Gastroesophageal sphincter (tissue), 2 donors: ENCODE results near the gene PCBP3.

Experiments
- POLR2A ChIP-seq, 2 donors: fragments of 450-650 bp; IDR thresholded peaks; one replicate each; pipeline ENCODE4 v1.6.1; 2017; ENCODE audit warnings: antibody characterized with exemption in 2 of 2, mild to moderate bottlenecking in 2 of 2, moderate library complexity in 1 of 2
- POLR2AphosphoS5 ChIP-seq: sonication (generic); formaldehyde crosslinking; IDR thresholded peaks from one replicate; pipeline ENCODE4 v1.6.1; 2017; ENCODE audit warnings: antibody characterized with exemption

- TF ChIP-seq POLR2AphosphoS5, result peak; percentile 40
- TF ChIP-seq POLR2A (IDR thresholded peaks at IDR 0.05), result no peak
These were observed 104.4 kb downstream of the PCBP3 start for GRCh38 chr21:45747802-45748445.
